Measurements from ENCODE around the gene SLC1A2.

The SLC1A2 gene

DNA sequence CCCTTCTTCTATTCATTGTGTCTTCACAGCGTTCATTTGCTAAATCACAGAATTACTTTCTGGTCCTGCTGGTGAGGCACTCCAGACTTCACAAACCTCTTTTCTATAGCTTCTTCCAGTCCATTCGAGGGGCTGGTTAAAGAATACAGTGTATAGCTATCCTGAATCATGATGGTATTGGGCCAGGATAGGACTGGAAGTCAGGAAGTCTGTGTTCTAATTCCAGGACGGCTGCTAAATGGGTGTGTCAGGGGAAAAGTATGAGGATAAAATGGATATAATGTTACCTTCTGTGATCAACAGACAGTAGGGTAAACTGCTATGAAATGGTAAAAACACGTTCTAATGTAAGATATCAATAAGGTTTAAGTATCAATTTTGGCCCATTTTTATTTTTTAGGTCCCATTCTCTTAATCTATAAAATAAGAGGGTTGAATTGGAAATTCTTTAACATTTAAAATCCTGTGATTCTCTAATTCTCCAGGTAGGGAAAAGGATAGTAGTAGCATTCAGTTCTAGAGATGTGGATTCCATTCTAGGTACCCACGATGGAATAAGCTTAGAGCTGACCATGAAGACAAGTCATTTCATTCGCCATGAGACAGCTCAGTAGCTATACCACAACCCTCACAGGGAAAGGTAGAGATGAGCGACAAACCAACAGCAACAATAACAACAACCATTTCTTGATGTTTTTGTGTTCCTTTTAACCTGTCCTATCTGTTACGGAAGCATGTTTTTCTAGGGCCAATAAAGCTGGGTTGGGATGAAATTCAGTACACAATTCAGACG, 96.1 kb downstream of the SLC1A2 start:
- no peak for DNase-seq

DNA sequence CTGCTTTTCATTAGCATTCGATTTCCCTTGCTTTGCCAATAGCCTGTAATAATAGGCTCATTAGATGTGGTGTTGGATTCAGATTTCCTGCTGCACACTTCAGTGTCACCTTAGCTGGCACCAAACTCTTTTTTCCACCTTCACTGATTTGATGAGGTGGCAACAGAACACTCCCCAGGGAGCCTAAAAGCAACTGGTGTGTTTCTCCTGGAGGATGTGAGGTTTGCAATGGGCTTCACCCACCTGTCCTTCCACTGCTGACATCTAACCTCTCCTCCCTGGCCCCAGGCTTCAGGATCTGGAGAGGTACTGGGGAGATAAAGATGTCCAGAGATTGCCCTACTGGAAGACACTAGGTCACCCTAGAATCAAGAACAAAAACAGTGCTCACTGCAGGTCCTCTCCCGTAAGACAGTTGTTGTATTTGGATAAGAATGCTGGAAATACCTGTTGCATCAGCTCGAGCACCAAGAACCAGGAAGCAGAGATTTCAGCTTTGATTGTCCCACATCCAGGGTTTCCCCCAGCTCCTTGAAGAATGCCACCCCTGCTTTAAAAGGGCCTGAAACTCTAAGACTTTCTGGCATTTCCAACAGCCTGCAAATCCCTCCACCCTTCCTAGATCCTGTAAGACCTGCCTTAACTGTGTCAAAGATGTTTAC, 96.9 kb downstream of the SLC1A2 start:
- peak; percentile 67 for DNase-seq

DNA sequence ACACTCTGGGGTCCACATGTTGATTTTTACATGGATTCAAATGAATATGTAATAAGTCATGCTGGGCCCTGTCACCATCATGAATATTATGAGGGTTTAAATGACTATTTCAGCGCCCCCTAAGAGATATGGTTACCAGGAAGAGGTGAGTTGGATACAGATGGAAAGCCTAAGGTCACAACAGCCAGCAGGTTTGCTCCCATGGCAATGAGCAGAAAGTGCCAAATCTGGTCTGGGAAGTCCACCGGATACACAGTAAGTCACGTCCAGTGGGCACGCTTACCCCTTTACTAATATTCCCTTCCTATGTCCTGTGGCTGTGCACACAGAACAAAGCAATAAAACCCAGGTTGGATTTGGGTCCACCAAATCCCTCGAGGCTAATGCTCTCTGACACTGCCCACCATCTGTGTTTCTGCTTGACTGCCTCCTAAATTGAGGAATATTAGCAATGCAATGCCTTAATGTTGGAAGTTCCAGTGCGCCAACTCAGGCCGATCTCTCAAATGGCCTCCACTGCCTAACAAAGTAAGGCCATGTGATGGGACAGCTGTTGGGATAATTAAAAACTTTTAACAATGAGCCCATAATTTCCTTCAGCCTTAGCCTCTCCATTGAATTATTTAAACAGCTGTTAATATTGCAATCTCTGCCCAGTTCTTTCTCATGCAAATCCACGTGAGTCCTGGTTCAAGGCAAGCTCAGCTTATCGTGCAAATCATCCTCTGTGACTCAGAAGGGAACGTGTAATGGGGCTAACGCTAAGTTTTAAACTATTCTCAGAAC, 97.6 kb downstream of the SLC1A2 start:
- DNase-seq, result peak; percentile 67

DNA sequence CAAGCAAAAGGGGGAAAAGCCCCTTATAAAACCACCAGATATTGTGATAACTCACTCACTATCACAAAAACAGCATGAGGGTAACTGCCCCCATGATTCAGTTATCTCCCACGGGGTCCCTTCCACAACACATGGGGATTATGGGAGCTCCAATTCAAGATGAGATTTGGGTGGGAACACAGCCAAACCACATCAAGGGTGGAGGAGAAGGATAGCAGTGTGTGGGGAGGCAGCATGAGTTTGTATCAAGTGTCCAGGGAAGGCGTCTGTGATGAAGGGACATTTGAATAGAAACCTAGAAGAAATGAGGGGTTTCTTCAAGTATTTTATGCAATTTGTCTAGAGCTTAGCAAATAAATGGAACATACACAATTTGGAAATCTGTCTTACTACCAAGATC, 98.2 kb downstream of the SLC1A2 start:
- no peak for DNase-seq

DNA sequence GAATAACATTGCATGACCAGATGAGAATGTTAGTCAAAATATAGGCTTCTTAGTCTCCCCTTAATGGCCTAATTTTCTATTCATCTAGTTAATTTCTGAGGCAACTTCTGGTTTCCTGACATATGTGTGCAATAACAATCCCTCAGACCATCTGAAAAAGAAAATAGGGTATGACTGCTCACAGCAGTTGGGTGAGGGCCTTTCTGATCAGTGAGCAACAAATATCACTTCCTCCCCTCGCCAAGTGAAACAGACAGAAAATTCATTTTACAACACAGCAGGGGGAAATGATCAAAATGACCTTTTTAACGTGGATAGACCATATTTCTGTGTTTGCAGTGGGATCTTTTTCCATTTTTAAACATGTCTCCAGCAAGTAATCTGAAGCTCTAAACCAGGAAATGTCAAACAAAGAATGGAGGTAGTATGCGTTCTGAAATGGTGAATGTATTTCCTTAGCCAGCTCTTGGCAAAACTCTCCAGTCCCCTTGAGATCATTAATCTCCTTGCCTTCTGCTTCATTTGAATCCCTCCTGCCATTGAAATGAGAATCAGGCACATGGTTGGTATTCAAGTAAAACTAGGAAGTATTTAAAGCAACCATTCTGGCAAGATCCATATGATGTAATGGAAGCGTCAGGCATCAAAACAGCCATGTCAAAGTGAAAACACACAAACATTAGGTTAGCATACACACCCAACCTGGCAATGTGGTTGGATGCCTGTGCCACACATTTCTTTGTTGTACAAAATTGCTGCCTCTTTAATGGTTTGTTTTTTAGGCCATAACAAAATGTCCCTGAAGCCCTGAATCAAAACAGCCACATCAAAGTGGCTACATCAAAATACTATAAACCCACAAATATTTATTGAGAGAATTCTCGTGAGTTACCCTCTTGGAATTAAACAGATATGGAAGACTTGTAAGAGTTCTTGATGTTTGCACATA, 100.1 kb downstream of the SLC1A2 start:
- no peak for DNase-seq

DNA sequence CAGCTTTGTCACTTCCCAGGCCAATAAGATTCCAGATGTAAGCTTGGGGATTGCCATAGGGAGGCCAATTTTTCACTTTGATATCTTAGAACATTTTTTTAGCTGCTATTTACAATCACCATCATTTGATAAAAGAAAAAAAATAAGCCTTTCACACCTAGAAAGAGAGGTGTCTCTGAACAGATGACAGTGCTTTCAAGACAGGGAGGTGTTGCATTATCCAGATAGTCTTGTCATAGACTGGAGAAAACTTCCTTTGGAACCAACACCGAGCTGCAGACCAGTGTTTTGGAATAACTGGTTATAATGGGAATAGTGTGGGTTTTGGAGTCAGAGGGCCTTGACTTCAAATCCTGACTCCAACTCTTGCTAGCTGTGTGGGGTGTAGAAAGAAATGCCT, 101.0 kb downstream of the SLC1A2 start:
- no peak for DNase-seq

DNA sequence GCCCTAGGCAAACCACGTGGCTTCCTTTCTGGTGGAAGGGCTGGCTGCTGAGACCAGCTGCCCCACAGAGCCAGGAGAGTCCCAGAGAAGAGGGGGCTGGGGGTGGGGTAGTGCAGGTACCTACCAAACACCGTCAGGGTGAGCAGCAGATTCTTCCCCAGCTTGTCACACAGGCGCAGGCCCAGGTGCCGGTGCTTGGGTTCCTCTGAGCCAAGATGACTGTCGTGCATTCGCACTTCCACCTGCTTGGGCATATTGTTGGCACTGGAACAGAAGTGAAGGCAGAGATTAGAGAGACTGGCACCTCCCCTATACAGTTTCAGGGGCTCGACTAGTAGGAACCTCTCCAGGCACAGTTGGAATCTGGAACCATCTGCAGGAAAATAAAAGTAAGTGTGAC, 102.1 kb downstream of the SLC1A2 start:
- DNase-seq, result no peak

DNA sequence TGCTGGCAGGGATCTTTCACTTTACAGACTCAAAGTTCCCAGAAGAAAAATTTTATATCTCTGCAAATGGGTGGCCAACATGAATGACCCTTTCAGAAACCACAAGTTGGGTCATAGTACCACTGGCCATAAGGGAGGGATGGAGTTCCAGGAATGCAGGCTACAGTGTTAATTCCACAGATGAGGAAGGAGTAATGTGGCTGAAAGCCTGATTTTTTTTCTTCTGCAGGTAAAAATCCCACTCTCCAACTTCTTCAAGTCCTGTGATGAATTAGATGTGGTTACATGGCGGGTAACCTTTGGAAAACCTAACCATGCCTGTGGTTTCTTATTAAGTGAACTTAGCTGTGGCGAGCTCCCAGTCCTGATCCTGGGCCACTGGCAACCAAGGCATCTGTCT, 103.2 kb downstream of the SLC1A2 start:
- no peak for DNase-seq

DNA sequence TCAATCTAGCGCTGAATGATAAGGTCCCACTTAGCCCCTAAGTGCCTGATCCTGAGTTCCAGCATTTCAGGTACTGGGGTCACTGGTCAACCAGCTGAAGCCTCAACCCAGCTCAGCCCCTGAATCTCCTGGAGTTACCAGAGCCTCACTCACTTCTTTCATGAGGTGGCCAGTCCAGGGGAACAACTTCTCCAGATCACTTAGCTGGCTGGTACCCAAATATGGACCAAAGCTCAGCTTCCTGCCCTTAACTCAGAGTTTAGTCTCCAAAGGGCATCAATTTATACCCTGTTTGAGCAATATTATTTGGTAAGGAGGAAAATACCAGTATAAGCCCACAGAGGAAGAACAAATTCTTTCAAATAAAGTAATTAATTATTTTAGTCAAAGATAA, 105.6 kb downstream of the SLC1A2 start:
- no peak for DNase-seq

DNA sequence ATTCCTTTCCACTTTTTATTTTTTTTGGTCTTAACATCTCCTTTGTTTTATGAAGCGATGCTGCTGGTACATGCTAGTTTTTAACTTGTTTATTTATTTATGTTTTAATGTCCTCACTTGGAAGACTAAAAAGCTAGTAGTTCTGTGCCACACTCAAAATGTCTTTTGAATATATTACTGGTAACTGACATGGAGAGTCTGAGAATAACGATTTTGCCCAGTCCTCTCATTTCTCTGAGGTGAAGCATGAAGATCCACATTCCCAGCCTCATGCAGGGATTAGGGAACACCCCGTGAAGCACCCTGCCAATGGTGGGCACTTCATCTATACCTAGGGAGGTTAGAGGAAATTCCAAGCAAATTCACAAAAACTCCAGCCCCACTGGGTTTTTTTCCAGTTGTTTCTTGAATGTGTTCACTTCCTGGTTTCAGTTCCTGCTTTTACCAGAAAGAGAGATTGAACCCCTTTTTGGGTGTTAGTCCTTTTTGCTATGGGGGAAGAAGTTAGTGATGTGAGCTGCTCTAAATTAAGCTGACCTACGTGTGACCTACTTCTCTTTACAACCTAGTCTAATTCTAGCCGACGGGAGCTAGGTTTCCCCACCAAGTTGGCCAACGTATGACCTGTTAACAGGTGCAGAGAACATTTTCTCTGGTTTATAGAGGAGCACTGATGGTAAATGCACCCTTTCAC, 106.1 kb downstream of the SLC1A2 start:
- DNase-seq, result no peak

DNA sequence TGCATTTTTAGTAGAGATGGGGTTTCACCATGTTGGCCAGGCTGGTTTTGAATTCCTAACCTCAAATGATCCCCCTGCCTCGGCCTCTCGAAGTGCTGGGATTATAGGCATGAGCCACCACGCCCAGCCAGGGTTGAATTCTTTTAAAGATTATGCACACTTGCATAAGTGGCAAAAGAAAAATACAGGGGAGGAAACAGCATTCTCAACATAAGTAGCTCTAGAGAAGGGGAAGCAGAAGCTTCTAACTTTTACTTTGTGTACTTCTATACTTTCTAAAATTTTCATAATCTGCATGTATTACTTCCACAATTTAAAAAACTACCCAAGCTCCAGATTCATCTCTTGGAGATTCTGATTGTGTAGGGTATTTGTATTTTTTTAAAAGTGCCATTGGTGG, 108.0 kb downstream of the SLC1A2 start:
- no peak for DNase-seq

DNA sequence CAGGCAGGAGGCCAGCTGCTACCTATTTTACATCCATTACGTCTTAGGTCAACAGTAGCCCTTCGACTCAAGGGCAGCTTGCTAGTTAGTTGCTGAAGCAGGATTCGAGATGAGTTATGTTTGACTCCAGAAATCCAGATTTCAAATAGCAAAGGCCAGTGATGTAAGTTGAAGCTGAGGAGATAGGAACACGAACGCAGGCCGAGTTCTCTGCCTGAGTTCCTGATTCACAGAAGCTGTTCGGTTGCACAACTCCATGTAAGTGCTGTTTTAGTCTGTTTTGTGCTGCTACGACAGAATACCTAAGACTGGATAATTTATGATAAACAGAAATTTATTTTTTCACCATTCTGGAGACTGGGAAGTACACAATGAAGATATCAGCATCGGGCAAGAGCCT, 111.2 kb downstream of the SLC1A2 start:
- DNase-seq, result no peak

DNA sequence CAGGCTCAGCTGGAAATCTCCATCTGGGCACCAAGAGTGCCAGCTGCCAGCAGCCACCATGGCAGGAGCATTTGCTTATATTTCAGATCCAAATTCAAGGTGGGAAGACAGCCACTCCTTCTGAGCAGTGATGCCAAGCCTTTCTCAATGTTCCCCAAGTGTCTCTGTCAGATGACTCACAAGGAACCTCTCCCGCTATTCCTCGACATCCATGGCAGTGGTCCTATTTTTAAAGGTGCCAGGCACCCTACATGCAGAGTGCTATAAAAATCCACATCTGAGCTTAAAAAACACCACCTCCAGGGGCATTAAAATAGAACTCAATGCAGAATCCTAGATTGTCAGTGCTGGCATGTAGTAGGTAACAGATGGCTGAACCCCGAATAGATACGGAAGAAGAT, 112.1 kb downstream of the SLC1A2 start:
- DNase-seq, result no peak

DNA sequence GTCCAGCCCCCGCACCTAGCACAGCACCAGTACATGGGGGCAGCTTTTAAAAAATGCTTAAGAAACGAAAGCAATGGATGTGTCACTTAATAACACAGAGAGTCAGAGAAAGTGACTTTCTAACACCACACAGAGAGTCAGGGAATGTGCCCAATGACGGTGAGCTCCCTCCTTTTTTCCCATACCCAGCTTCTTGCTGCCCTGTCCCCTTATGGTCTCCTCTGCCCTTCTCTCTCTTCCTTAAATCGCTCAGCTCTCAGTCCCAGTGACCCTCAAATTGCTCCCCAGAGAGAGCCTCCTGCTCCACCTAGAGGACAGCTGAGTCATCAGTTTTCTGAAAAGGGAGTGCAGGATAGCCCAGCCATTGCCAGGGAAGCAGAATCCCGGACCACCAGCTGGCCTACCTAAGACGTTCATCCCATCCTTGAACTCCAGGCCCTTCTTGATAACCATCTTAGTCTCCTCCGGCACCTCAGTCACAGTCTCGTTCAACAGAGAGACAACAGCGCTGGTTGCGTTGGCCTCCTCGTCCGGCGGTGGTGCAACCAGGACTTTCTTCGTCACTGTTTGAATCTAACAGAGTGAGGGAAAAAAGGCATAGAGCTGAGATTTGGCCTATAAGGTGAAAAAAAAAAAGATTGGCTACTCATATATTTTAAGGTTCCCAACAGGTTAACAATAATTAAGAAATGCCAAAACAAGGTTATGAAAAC, 113.5 kb downstream of the SLC1A2 start:
- peak; percentile 22 for DNase-seq

DNA sequence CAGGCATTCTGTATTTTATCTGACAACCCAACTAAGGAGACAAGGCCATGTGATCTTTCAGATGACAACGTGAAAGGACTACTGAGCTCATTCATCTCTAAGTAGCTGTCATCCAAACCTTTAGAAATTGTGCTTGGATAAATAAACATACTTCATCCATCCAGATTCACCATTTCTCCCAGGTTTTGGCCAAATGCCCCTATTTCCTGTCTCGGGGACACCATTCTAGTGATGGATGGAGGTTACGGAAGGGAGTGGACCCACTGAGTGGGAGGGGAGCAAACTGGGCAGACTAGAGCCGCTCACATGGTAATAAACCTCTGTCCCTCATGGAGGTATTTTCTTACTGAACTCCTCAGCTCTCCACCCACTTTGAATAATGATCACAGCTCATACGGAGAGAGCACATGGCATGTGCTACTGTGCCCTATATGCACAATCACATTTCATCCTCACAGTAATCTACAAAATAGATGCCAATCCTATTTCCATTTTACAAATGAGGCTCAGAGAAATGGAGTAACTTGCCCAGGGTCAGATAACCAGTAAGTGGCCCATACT, 114.4 kb downstream of the SLC1A2 start:
- no peak for DNase-seq

DNA sequence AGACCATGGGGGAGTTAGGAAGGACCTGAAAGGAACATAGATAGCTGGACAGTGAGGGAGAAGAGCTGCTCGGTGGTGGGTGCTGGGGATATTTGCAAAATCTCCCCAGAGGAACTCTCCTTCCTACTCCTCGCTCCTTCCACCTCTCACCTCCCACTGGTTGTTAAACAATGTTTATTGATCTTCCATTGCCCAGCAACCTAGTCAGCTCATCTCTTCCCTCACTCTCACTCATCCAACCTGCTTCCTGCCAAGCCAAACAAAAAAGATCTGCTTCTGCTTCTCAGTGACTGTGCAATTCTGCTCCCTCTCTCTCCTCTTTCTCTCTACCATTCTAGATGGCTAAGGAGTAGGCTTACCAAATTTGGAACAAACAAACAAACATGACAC, 115.0 kb downstream of the SLC1A2 start:
- DNase-seq, result no peak

DNA sequence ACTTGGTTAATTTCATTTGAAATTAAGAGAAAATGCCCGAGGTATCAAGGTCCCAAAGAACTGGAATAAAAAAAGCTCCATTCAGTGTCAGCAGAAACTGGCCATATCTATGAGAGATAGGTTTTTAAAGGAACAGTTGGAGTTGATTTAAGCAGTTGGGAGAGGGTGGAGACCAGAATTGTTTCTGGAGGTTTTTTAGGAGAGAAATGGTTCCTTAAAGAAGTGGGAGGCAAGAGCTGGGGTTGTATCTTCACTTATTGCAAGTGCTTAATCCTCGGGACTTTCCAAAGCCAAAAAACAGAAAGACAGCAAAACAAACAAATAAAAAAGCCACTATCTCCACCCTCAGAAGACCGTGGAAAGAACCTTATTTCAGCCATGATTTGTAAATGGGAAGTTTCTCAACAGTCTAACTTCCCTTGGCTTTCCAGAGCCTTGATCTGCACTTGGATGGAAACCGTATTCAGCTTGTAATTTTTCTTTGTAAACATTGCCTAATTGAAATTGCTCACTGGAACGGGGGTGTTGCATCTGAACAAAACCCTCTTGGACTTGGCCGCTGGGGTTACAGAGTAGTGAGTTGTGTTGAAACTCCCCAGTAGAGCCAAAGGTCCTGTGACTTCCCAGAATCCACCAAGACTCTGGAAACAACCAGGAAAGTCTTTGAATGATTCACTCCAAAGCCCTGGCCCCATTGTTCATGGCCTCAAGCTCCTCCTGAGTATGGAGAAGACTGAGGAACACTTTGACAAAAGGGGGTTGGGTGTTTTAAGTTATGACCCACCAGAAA, 115.6 kb downstream of the SLC1A2 start:
- no peak for DNase-seq

DNA sequence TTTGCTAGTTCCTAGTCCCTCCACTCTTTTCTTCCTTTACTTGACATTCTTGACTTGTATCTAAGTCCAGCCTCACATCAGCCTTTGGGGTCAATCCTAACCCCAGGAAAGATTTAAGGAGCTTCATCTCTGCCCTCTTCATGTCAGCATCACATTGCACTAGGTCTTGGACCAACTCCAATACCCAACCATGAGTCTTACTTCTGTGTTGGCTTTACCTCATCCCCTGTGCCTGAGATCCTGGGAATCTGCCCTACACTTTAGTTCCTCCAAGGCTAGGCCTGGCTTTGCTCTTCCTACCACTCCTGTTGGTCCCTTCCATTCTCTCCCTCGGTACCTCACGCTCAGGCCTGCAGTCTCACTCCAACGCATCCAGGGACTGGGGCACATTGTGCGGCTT, 117.0 kb downstream of the SLC1A2 start:
- no peak for DNase-seq

DNA sequence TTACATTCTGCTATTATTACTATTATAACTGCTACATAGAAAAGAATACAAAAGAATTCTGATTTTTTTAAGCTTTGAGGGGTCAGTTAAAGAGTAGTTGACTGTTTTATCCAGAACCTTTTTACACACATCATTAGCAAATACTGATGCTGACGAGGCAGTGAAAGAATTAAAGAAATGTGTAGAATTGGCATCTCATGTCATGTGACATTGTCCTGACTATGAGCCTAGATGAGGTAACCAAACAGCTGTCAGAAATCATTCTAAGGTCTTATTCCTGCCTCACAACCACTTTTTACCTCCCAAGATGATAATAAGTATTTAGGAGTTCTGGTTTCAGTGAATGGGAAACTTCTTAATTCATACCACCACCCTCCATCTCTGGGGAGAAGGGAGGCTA, 121.0 kb downstream of the SLC1A2 start:
- DNase-seq, result no peak

DNA sequence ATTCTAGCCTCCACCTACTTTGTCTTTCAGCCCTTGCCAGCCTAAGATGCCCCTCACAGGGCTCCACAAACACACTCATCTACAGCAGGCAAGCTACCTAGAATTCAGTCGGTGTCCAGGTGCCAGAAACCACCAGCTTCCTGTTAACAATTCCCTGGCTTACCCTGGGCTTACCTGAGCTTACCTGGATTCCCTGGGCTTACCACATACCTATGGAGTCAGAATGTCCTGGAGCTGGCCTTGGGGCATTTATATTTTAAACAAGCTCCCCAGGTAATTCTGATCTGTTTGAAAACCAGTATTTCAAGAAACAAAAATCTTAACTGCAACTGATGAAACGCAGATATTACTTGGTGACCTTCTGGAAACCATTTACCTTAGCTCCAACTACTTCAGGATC, 123.6 kb downstream of the SLC1A2 start:
- no peak for DNase-seq

All from NCI-H1105 treated with DMSO at 0.1 percent for 48 hours (cell line).